OCI-LY3 (cell line): ENCODE results near the gene FBXO41.

ENCODE experiments used
- H2AFZ ChIP-seq: fragments of 200-600, 300-600 bp; shearing (Covaris generic); 2 replicates; pipeline ENCODE4 v1.6.0; 2014; ENCODE audit warnings: antibody characterized with exemption, low read depth, low read length
- H3K27ac ChIP-seq: fragments of 200-600, 300-600 bp; sonication (generic); 2 replicates; pipeline ENCODE4 v1.5.1; 2014; ENCODE audit warnings: mild to moderate bottlenecking, low read length, moderate library complexity, mixed read lengths
- H3K27me3 ChIP-seq: fragments of 200-600, 300-600 bp; sonication (generic); 2 replicates; pipeline ENCODE4 v1.6.1; 2014; ENCODE audit warnings: low read depth, low read length, mixed read lengths
- H3K36me3 ChIP-seq: fragments of 200-600, 300-600 bp; sonication (generic); replicated peaks from 2 replicates; pipeline ENCODE3; 2014; ENCODE audit warnings: low read depth, low read length, mixed read lengths
- H3K4me1 ChIP-seq: fragments of 300-600, 200-600 bp; sonication (generic); 2 replicates; pipeline ENCODE4 v1.6.1; 2014; ENCODE audit warnings: low read length, mixed read lengths
- H3K4me2 ChIP-seq: fragments of 200-600, 300-600 bp; sonication (generic); 2 replicates; pipeline ENCODE4 v1.6.1; 2014; ENCODE audit warnings: low read length, mixed read lengths
- H3K4me3 ChIP-seq: fragments of 300-600, 200-600 bp; sonication (generic); 2 replicates; pipeline ENCODE4 v1.5.1; 2014; ENCODE audit warnings: antibody characterized with exemption, mild to moderate bottlenecking, low read length, moderate library complexity
- H3K79me2 ChIP-seq: fragments of 300-600, 200-600 bp; shearing (Covaris generic); 2 replicates; pipeline ENCODE4 v1.6.1; 2014; ENCODE audit warnings: mild to moderate bottlenecking, low read length, mixed read lengths
- H3K9ac ChIP-seq: fragments of 300-600, 200-600 bp; shearing (Covaris generic); 2 replicates; pipeline ENCODE4 v1.6.0; 2014; ENCODE audit warnings: mild to moderate bottlenecking, low read length, moderate library complexity
- H3K9me3 ChIP-seq: fragments of 200-600, 300-600 bp; shearing (Covaris generic); 2 replicates; pipeline ENCODE4 v1.6.1; 2014; ENCODE audit warnings: low read length, mixed read lengths; ENCODE audit not compliant: insufficient read depth
- H4K20me1 ChIP-seq: fragments of 200-600, 300-600 bp; sonication (generic); 2 replicates; pipeline ENCODE4 v1.6.1; 2016; ENCODE audit warnings: low read length, mixed read lengths; ENCODE audit not compliant: insufficient read depth
- CTCF ChIP-seq: fragments of 200-600, 300-600 bp; sonication (generic); IDR thresholded peaks from 2 replicates; pipeline ENCODE4 v1.5.1; 2014; ENCODE audit warnings: antibody characterized with exemption, low read length, low read depth
- EZH2phosphoT487 ChIP-seq: fragments of 200-600 bp; shearing (Covaris generic); IDR thresholded peaks from 2 replicates; pipeline ENCODE4 v1.6.1; 2018; ENCODE audit warnings: antibody characterized with exemption, mixed run types, low read depth

Gene FBXO41

GRCh38 chr2:73284296-73285158 is at the start of gene FBXO41:
TSS of gene FBXO41 (minus strand) at chr2:73284478. CDS start at chr2:73269630, 14,848 bp downstream.
- peaks cover 31% of the 10 kb centered on the region for H3K4me1 ChIP-seq
- peak within 1 kb of the TSS; percentile 98 for H3K27ac ChIP-seq
- H3K4me2 ChIP-seq: peak within 1 kb of the TSS; percentile 100
- H3K9ac ChIP-seq: peak within 1 kb of the TSS; percentile 100
- peaks cover 18% of the 10 kb centered on the region for H3K36me3 ChIP-seq
- TF ChIP-seq CTCF (no peak), EZH2phosphoT487 (no peak)
- H3K4me3 ChIP-seq: peak within 1 kb of the TSS; percentile 79
- 0 out of 2 replicates have a peak within 1 kb of the TSS, but pooled peaks have one; percentile 37 for H2AFZ ChIP-seq
- H4K20me1 ChIP-seq: peaks cover 35% of the 10 kb centered on the region
- no peaks in the 10 kb centered on the region for H3K27me3 ChIP-seq
- no peaks in the 10 kb centered on the region for H3K9me3 ChIP-seq
- H3K79me2 ChIP-seq: peaks cover 48% of the 10 kb centered on the region

- H3K27me3 ChIP-seq: no peaks in the 10 kb centered on the region
- H3K27ac ChIP-seq: no peak overlapping the region
- no peak overlapping the region for H3K4me2 ChIP-seq
- H2AFZ ChIP-seq: no peak overlapping the region
- no peaks in the 10 kb centered on the region for H3K9me3 ChIP-seq
- no peaks in the 10 kb centered on the region for H4K20me1 ChIP-seq
- TF ChIP-seq EZH2phosphoT487 (no peak), CTCF (no peak)
- H3K36me3 ChIP-seq: no peaks in the 10 kb centered on the region
- H3K4me1 ChIP-seq: peaks cover 13% of the 10 kb centered on the region
- H3K4me3 ChIP-seq: no peak overlapping the region
- H3K79me2 ChIP-seq: no peaks in the 10 kb centered on the region
- no peak overlapping the region for H3K9ac ChIP-seq
Observed at GRCh38 chr2:73334045-73334444, 49.8 kb upstream of the FBXO41 start.

- H3K27me3 ChIP-seq: no peaks in the 10 kb centered on the region
Observed at GRCh38 chr2:73333564-73333963, 49.3 kb upstream of the FBXO41 start.

More at GRCh38 chr2:73333564-73333963, 49.3 kb upstream of the FBXO41 start:
- Histone ChIP-seq H3K4me1 (peaks cover 12% of the 10 kb centered on the region), H3K4me3 (no peak overlapping the region), H3K36me3 (no peaks in the 10 kb centered on the region), H3K4me2 (no peak overlapping the region), H3K27ac (no peak overlapping the region), H4K20me1 (no peaks in the 10 kb centered on the region), H3K9ac (no peak overlapping the region), H3K79me2 (no peaks in the 10 kb centered on the region), H2AFZ (no peak overlapping the region), H3K9me3 (no peaks in the 10 kb centered on the region)
- TF ChIP-seq CTCF (no peak), EZH2phosphoT487 (no peak)
